Right cardiac atrium (tissue), 5 donors: ENCODE data around the gene BAG5. TPM values are rescaled to one million over a fixed set of nuclear protein-coding genes. Genes with fewer than 3 reads are reported as not detected.
"Not testable (repeated sequence)": the region's sequence is repeated elsewhere in the genome, so short reads cannot be mapped to it uniquely, and the experiment has no call there.

Source experiments
- ATAC-seq, 2 donors: fragments of 200-7000 bp; cut with Tn5 transposase; one replicate each; pipeline versions ENCODE4 v1.8.0 to v1.9.1; 2020; ENCODE audit warnings: moderate library complexity in 2 of 2, mild to moderate bottlenecking in 1 of 2
- DNase-seq, 3 donors: peaks; one replicate each; pipeline ENCODE4 v3.0.0-alpha.2; 2020
- H3K27ac ChIP-seq: one replicate; pipeline ENCODE4 v1.5.1; 2013; ENCODE audit warnings: mild to moderate bottlenecking, low read length, control low read depth, moderate library complexity
- H3K27me3 ChIP-seq: one replicate; pipeline ENCODE4 v1.6.1; 2013; ENCODE audit not compliant: control insufficient read depth, insufficient read depth
- H3K4me1 ChIP-seq: one replicate; pipeline ENCODE4 v1.6.1; 2013; ENCODE audit warnings: low read length; ENCODE audit not compliant: control insufficient read depth, insufficient read depth
- H3K4me3 ChIP-seq: one replicate; pipeline ENCODE4 v1.5.1; 2013; ENCODE audit warnings: low read length, control low read depth
- H3K9me3 ChIP-seq: one replicate; pipeline ENCODE4 v1.6.1; 2013; ENCODE audit warnings: low read length; ENCODE audit not compliant: control insufficient read depth
- WGBS: extraction: QIAGEN DNeasy Blood & Tissue Kit; methylation state at CpG from one replicate; pipeline ENCODE4 v1.1.7; 2013; 5-methylcytosine and 5-hydroxymethylcytosine counted together
- intact Hi-C, 4 donors: fragments of 100-400 bp; cut with DNase I; formaldehyde crosslinking; loops; one replicate each; pipeline versions ENCODE4 v1.11.0 to v1.14.0; 2022 to 2023
- polyA plus RNA-seq: library from polyadenylated mRNA; stranded (reverse); fragments of 200-250 nt; gene quantifications from one replicate; pipeline ENCODE4 v1.2.3, GENCODE V29; 2013
- total RNA-seq, 4 donors: library from RNA; stranded (reverse); fragmentation: NEBNext Ultra II Directional; extraction: Animal tissue kit (Norgen Biotek cat#: 25700); gene quantifications; one replicate each; pipeline ENCODE4 v1.2.1, GENCODE V29; 2021
- donor health status: healthy with polysubstance abuse.
- donor health status: DM: no; HTN: yes; CAD: no.
- donor health status: DM: no; HTN: no; CAD: no.
- donor health status: DM: no; HTN: yes; CAD: no; lungs with severe emphysema.
- donor health status: DM: yes; HTN: yes; CAD: no.

BAG5 gene
- total and polyA plus RNA-seq, 5 donors = 7.7 to 23.6 (median 18.9) TPM

- intact Hi-C loops = loop anchor here in 2 of 4 donors (2.0 to 5.0 kb wide), 2 partner anchors 27 to 32 kb away; no protein-coding TSS in a partner anchor
- DNase-seq = peak; percentile 52 to 82 (median 79)
- Histone ChIP-seq H3K27ac (peak overlapping the region; percentile 6), H3K4me1 (peaks cover 7% of the 10 kb centered on the region), H3K27me3 (no peaks in the 10 kb centered on the region), H3K9me3 (no peaks in the 10 kb centered on the region), H3K4me3 (no peak overlapping the region)
- ATAC-seq = no peak
- WGBS = 57% methylated on average over 22 of the region's 22 CpGs
Observed at GRCh38 chr14:103519837-103520212, 42.6 kb downstream of the BAG5 start.

- Histone ChIP-seq H3K9me3 (no peaks in the 10 kb centered on the region), H3K4me3 (no peak overlapping the region), H3K27me3 (no peaks in the 10 kb centered on the region), H3K4me1 (peaks cover 7% of the 10 kb centered on the region), H3K27ac (peak overlapping the region; percentile 7)
- ATAC-seq (peak; percentile 0 to 3), DNase-seq (peak in 2 of 3 donors; percentile 44 to 71)
- WGBS = 37% methylated on average over 13 of the region's 13 CpGs
- intact Hi-C loops = loop anchor here in 2 of 4 donors (2.0 to 5.0 kb wide), 2 partner anchors 28 to 33 kb away; no protein-coding TSS in a partner anchor
Observed at GRCh38 chr14:103519043-103519836, 43.2 kb downstream of the BAG5 start.

GRCh38 chr14:103518422-103519042 lies 43.9 kb downstream of the BAG5 start:
- Histone ChIP-seq H3K27ac (no peak overlapping the region), H3K27me3 (no peaks in the 10 kb centered on the region), H3K9me3 (no peaks in the 10 kb centered on the region), H3K4me3 (no peak overlapping the region), H3K4me1 (peaks cover 7% of the 10 kb centered on the region)
- intact Hi-C loops = loop anchor here in 2 of 4 donors (2.0 to 5.0 kb wide), 2 partner anchors 28 to 34 kb away; no protein-coding TSS in a partner anchor
- peak; percentile 75 to 91 (median 91) for DNase-seq
- WGBS = 47% methylated on average over 9 of the region's 9 CpGs
- peak; percentile 28 to 49 for ATAC-seq

DNA sequence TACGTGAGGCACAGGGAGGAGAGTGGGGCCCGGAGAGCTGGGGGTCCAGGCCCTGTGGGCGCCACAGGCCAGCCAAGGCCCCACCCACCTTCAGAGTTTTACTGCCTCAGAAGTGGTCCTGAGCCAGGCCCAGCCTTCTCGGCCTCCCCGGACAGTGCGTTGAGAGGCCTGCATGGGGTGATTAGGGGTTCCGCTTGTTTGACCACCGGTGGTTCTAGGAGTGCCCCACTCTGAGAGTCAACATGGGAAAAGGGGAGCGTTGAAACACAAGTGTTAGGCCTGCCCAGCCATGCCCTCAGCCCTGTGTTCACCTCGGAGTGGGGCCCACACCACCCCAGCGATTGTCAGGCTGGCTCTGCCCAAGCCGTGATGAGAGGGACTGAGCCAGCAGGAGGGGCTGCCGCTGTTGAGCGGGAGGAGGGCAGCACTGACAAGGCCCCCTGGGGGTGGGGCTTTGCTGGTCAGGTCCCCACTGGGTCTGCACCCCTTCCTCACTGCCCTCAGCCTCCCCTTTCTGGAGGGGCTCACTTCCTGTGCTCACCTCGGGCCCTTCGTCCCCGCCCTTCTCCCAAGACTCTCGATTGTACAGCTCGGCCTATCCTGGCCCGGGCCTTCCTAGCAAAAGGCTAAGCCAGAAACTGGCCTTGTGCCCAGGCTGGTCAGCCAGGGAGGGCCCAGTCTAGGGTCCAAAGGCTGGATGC lies 44.6 kb downstream of the BAG5 start:
- peak; percentile 67 to 87 (median 81) for DNase-seq
- intact Hi-C loops = loop anchor here in 2 of 4 donors (2.0 to 5.0 kb wide), 2 partner anchors 29 to 34 kb away; no protein-coding TSS in a partner anchor
- Histone ChIP-seq H3K27ac (peak overlapping the region; percentile 18), H3K4me1 (peaks cover 7% of the 10 kb centered on the region), H3K9me3 (no peaks in the 10 kb centered on the region), H3K27me3 (no peaks in the 10 kb centered on the region), H3K4me3 (no peak overlapping the region)
- 34% methylated on average over 20 of the region's 20 CpGs for WGBS
- ATAC-seq = peak; percentile 26 to 31

DNA sequence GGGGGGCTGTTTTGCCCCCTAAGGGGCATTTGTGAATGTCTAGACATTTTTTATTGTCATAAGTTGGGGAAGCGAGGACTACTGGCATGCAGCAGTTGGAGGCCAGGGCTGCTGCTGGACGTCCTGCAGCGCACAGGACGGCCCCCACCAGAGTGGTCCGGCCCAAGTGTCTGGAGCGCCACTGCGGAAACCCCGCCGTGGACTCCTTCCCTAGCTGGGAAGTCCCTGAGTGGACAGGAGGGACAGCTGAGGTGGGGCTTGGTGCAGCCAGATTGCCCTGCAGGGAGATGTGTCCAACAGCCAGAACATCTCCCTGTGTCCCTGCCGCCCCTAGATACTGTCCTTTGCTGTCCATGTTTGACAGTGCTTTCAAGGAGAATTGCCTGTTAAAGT lies 45.3 kb downstream of the BAG5 start:
- H3K4me1 ChIP-seq = peaks cover 7% of the 10 kb centered on the region
- intact Hi-C loops = loop anchor here in 1 of 4 donors (5.0 kb wide), 1 partner anchor 35 kb away; no protein-coding TSS in a partner anchor
- peak in 1 of 3 donors; percentile 12 for DNase-seq

DNA sequence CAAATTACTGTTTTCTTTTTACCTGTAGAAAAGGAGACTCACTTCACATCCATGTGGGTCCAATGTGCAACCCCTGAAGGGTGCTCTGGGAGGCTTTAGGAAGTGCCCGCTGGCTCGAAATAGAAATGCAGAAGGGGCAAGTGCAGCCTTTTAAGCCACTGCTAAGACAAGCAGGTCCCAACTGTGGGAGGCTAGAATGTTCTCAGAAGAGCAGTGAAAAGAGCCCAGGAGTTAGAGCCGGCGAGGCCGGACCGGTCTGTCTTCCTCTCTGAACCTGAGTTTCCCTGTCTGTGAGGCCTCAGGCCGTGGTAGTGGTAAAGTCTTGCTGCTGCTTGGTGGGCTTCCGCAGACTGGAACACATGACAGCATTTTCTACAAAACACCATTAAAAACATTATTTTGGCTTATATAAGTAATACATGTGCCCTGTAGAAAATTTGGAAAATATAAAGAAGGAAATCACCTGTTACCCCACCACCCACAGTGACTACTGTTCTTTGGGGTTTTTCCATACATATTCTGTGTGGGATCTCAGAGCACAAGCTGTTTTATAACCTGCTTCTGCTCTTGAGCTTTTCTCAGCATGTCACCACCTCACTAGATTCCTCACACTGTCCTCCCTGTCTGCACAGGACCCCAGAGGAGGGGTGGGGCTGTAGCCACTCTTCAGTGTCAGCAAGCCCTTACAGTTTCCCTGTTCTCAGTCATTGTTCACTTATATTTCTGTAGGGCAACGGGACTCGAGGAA lies 45.9 kb downstream of the BAG5 start:
- Histone ChIP-seq H3K27me3 (no peaks in the 10 kb centered on the region), H3K4me1 (peaks cover 7% of the 10 kb centered on the region), H3K4me3 (no peak overlapping the region), H3K27ac (no peak overlapping the region), H3K9me3 (no peaks in the 10 kb centered on the region)
- intact Hi-C loops = loop anchor here in 1 of 4 donors (5.0 kb wide), 1 partner anchor 36 kb away; no protein-coding TSS in a partner anchor
- DNase-seq = no peak
- ATAC-seq = no peak
- WGBS = 64% methylated on average over 10 of the region's 10 CpGs

More for the DNA sequence above, 45.3 kb downstream of the BAG5 start:
- no peak for ATAC-seq
- no peak overlapping the region for H3K4me3 ChIP-seq
- H3K9me3 ChIP-seq = no peaks in the 10 kb centered on the region
- WGBS = 47% methylated on average over 10 of the region's 10 CpGs
- H3K27ac ChIP-seq = no peak overlapping the region
- no peaks in the 10 kb centered on the region for H3K27me3 ChIP-seq

DNA sequence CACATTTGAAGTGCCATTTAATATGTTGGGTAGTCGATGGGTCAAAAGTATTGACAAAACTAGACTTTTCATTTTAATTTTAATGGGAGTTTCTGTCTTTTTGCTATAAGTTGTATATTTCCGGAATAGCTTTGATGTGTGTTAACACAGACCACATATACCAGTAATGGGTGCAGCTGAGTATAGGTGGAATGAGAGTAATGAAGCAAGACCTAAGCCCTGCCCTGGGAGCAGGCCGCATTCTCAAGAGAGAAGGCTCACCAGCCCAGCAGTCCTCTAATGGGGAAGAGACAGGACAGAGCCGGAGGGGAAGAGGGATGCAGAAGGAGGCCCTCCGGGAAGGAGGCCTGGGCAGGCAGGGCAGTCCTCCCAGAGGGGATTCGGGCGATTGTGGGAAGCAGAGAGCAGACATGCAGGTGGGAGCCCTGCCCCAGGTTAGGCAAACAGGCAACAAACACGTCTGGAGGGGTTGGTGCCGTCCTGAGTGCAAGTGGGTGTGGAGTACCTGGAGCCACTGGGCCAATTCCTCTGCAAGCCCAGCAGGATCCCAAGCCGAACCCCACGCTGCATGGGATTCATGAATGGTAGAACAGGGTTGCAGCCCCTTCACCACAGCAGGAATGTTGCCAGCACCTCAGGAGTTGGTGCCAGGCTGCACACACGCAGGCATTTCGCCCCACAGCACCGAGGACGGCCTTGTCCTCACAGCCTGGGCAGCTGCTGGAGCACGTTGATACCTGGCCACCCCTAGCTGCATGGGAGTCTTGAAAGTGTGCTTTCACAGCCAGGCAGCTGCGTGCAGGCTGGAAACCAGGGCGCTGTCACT lies 47.6 kb downstream of the BAG5 start:
- H3K27ac ChIP-seq = no peak overlapping the region
- ATAC-seq (no peak), DNase-seq (peak in 2 of 3 donors; percentile 13 to 31)
- no peaks in the 10 kb centered on the region for H3K9me3 ChIP-seq
- peaks cover 5% of the 10 kb centered on the region for H3K4me1 ChIP-seq
- H3K4me3 ChIP-seq = no peak overlapping the region
- WGBS = 87% methylated on average over 18 of the region's 18 CpGs
- H3K27me3 ChIP-seq = no peaks in the 10 kb centered on the region
- intact Hi-C loops = loop anchor here in 1 of 4 donors (5.0 kb wide), 1 partner anchor 37 kb away; no protein-coding TSS in a partner anchor

- Histone ChIP-seq H3K27me3 (no peaks in the 10 kb centered on the region), H3K4me1 (peaks cover 1% of the 10 kb centered on the region), H3K9me3 (no peaks in the 10 kb centered on the region), H3K27ac (peak overlapping the region; percentile 73), H3K4me3 (no peak overlapping the region)
- DNase-seq = peak in 2 of 3 donors; percentile 68 to 89
- 45% methylated on average over 25 of the region's 25 CpGs for WGBS
- intact Hi-C loops = no loop called here
- peak; percentile 59 to 70 for ATAC-seq
Observed at GRCh38 chr14:103512701-103513611, 49.5 kb downstream of the BAG5 start.

DNA sequence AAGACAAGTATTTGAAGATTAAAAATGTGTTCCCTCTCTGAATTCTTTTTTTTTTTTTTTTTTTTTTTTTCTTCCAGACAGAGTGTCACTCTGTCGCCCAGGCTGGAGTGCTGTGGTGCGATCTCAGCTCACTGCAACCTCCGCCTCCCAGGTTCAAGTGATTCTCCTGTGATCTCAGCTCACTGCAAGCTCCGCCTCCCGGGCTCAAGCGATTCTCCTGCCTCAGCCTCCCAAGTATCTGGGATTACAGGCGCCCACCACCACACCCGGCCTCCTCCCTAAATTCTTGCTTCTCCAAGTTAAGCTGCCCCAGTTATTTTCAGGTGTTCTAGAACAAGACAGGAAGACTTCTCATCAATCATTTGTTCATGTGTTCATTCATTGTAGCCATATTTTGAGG lies 50.3 kb downstream of the BAG5 start:
- H3K9me3 ChIP-seq, ATAC-seq, H3K4me3 ChIP-seq, intact Hi-C loops, H3K27me3 ChIP-seq, DNase-seq, H3K4me1 ChIP-seq: not testable (repeated sequence)
- WGBS = 94% methylated on average over 8 of the region's 8 CpGs
- H3K27ac ChIP-seq = peak overlapping the region; percentile 73
